ENCODE data around the gene KCNMB3. TPM values are rescaled to one million over a fixed set of nuclear protein-coding genes. Genes with fewer than 3 reads are reported as not detected.
A peak's percentile ranks its signal among the peaks of the same experiment; 100 is the strongest.

The KCNMB3 gene
- total and polyA plus RNA-seq, 2 of the 13 experiments (the other 11 are each of a cell fraction or from before 2014, with no cell fraction given): 4.3 to 7.1 TPM

GRCh38 chr3:179260949-179261765 is 10.2 kb upstream of the KCNMB3 start (continued):
- TF ChIP-seq HOXA3 (CRISPR knock-in tag; IDR thresholded peaks at IDR 0.05) (peak; percentile 76), JUNB (CRISPR knock-in tag; IDR thresholded peaks at IDR 0.05; ENCODE audit: borderline replicate concordance) (no peak), SUZ12 (IDR thresholded peaks at IDR 0.05; ENCODE audit: low read depth, low read length) (no peak), ZNF660 (CRISPR knock-in tag; IDR thresholded peaks at IDR 0.05; ENCODE audit: borderline replicate concordance, low read depth) (no peak), SRY (CRISPR knock-in tag; IDR thresholded peaks at IDR 0.05) (peak; percentile 88), AKNA (CRISPR knock-in tag; IDR thresholded peaks at IDR 0.05; ENCODE audit: borderline replicate concordance) (no peak), KMT2B (CRISPR knock-in tag; IDR thresholded peaks at IDR 0.05) (peak; percentile 61), RFXANK (CRISPR knock-in tag; IDR thresholded peaks at IDR 0.05) (no peak), MLX (CRISPR knock-in tag; IDR thresholded peaks at IDR 0.05) (no peak), MXD1 (CRISPR knock-in tag; IDR thresholded peaks at IDR 0.05) (peak; percentile 61), NRL (CRISPR knock-in tag; IDR thresholded peaks at IDR 0.05; ENCODE audit: borderline replicate concordance) (0 out of 2 replicates have a peak, but pooled peaks have one; percentile 55), NR2F2 (IDR thresholded peaks at IDR 0.05; ENCODE audit: borderline replicate concordance, low read depth) (no peak), GABPA (IDR thresholded peaks at IDR 0.05; ENCODE audit: low read depth, low read length) (peak; percentile 15; the same call in 1 of the 2 replicates), GABPA (CRISPR knock-in tag; IDR thresholded peaks at IDR 0.05; ENCODE audit: low read depth) (peak; percentile 25; the same call in 1 of the 2 replicates), ZFP62 (CRISPR knock-in tag; IDR thresholded peaks at IDR 0.05) (no peak), SIN3A (IDR thresholded peaks at IDR 0.05; ENCODE audit: borderline replicate concordance, low read depth, low read length) (0 out of 2 replicates have a peak, but pooled peaks have one; percentile 38), TMF1 (CRISPR knock-in tag; IDR thresholded peaks at IDR 0.05; ENCODE audit: low read depth) (no peak), JUND (CRISPR knock-in tag; IDR thresholded peaks at IDR 0.05) (no peak), MEF2D (CRISPR knock-in tag; IDR thresholded peaks at IDR 0.05) (no peak), FOXP1 (IDR thresholded peaks at IDR 0.05) (no peak), FOXP1 (CRISPR knock-in tag; IDR thresholded peaks at IDR 0.05) (no peak), ZNF770 (CRISPR knock-in tag; IDR thresholded peaks at IDR 0.05) (peak; percentile 93)

All from HepG2 (cell line).